Karpas-422 (cell line): ENCODE data around the gene NCAM2. TPM values are rescaled to one million over a fixed set of nuclear protein-coding genes. Genes with fewer than 3 reads are reported as not detected.

Source experiments
- DNase-seq: peaks from one replicate; pipeline ENCODE4 v3.0.0-alpha.2; 2015
- H2AFZ ChIP-seq: fragments of 200-600 bp; sonication (generic); 2 replicates; pipeline ENCODE4 v1.6.1; 2014; ENCODE audit warnings: antibody characterized with exemption, low read length, mixed read lengths
- H3K27ac ChIP-seq: fragments of 200-600 bp; sonication (generic); 2 replicates; pipeline ENCODE4 v1.5.1; 2014; ENCODE audit warnings: mild to moderate bottlenecking, low read length, moderate library complexity
- H3K27me3 ChIP-seq: fragments of 200-600 bp; sonication (generic); 2 replicates; pipeline ENCODE4 v1.6.1; 2014; ENCODE audit warnings: low read length, mixed read lengths
- H3K36me3 ChIP-seq: fragments of 200-600 bp; sonication (generic); 2 replicates; pipeline ENCODE4 v1.6.1; 2014; ENCODE audit warnings: low read length, mixed read lengths; ENCODE audit not compliant: insufficient read depth
- H3K4me1 ChIP-seq: fragments of 200-600 bp; sonication (generic); 2 replicates; pipeline ENCODE4 v1.6.1; 2014; ENCODE audit warnings: mild to moderate bottlenecking, low read length, mixed read lengths
- H3K4me2 ChIP-seq: fragments of 200-600 bp; sonication (generic); 2 replicates; pipeline ENCODE4 v1.6.1; 2014; ENCODE audit warnings: low read length, low read depth, mild to moderate bottlenecking; ENCODE audit not compliant: poor library complexity, severe bottlenecking
- H3K4me3 ChIP-seq: fragments of 200-600 bp; sonication (generic); 2 replicates; pipeline ENCODE4 v1.5.1; 2014; ENCODE audit warnings: mild to moderate bottlenecking, antibody characterized with exemption, low read length, mixed read lengths
- H3K79me2 ChIP-seq: fragments of 200-600 bp; sonication (generic); 2 replicates; pipeline ENCODE4 v1.6.1; 2014; ENCODE audit warnings: mild to moderate bottlenecking, low read length, mixed read lengths
- H3K9ac ChIP-seq: fragments of 200-600 bp; sonication (generic); 2 replicates; pipeline ENCODE4 v1.6.0; 2014; ENCODE audit warnings: low read length
- H3K9me2 ChIP-seq: fragments of 200-600 bp; sonication (generic), shearing (Covaris generic); replicated peaks from 2 replicates; pipeline ENCODE4 v1.6.0; 2014; ENCODE audit warnings: mild to moderate bottlenecking, low read length, moderate library complexity; ENCODE audit not compliant: insufficient read depth
- H3K9me3 ChIP-seq: fragments of 300-700, 200-600 bp; sonication (generic); 2 replicates; pipeline ENCODE4 v1.6.1; 2014; ENCODE audit warnings: low read length, mixed read lengths
- H4K20me1 ChIP-seq: fragments of 200-600 bp; sonication (generic); 2 replicates; pipeline ENCODE4 v1.6.1; 2014; ENCODE audit warnings: mild to moderate bottlenecking, antibody characterized with exemption, low read length, low read depth; ENCODE audit not compliant: insufficient read depth
- total RNA-seq: library from RNA; depleted of rRNA; stranded (reverse); fragments of >200 nt; shearing (Covaris generic); gene quantifications from 2 replicates; pipeline ENCODE4 v1.2.3, GENCODE V29; 2014; ENCODE audit warnings: low replicate concordance

Gene NCAM2
- total RNA-seq, 1 experiment from 2014 or later, result not detected

DNA sequence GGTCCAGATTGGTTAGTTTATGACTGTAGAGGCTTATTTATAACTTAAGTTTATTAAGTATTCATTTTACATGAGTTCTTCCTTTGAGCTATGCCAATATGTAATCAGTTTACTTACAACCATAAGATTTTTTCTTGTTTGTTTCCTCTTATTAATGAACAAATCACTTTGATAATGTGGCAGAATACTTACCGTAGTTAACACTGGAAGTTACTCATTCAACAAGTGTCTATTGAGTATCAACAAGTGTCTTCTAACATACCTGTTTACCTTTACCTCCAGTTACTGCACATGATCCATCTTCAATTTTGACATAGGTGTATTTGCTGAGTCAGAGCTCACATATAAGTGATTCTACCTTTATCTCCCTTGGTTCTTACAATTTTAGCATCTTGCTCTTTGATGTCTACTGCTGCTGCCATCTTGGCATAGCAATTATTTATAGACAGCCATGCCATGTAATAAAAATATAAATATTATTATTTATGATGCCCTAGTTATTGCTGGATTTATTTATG, 205.7 kb downstream of the NCAM2 start:
- DNase-seq, result no peak
- H3K9ac ChIP-seq, result no peak overlapping the region
- no peak overlapping the region for H3K4me2 ChIP-seq
- no peak overlapping the region for H3K27ac ChIP-seq
- no peak overlapping the region for H2AFZ ChIP-seq
- no peaks in the 10 kb centered on the region for H3K79me2 ChIP-seq
- H3K9me2 ChIP-seq, result no peaks in the 10 kb centered on the region
- no peaks in the 10 kb centered on the region for H3K4me1 ChIP-seq
- no peaks in the 10 kb centered on the region for H4K20me1 ChIP-seq
- 0 out of 2 replicates have a peak, but pooled peaks cover 2% of the 10 kb centered on the region for H3K9me3 ChIP-seq
- H3K36me3 ChIP-seq, result no peaks in the 10 kb centered on the region
- H3K27me3 ChIP-seq, result no peaks in the 10 kb centered on the region
- no peak overlapping the region for H3K4me3 ChIP-seq

GRCh38 chr21:21204366-21204996, 206.3 kb downstream of the NCAM2 start:
- Histone ChIP-seq H3K27ac (no peak overlapping the region), H3K9me2 (no peaks in the 10 kb centered on the region), H3K4me3 (no peak overlapping the region), H3K9ac (no peak overlapping the region), H4K20me1 (no peaks in the 10 kb centered on the region), H3K27me3 (no peaks in the 10 kb centered on the region), H3K79me2 (no peaks in the 10 kb centered on the region), H3K9me3 (0 out of 2 replicates have a peak, but pooled peaks cover 2% of the 10 kb centered on the region), H3K36me3 (no peaks in the 10 kb centered on the region), H3K4me2 (no peak overlapping the region), H3K4me1 (no peaks in the 10 kb centered on the region), H2AFZ (no peak overlapping the region)
- DNase-seq, result no peak

- no peak overlapping the region for H3K4me3 ChIP-seq
- no peaks in the 10 kb centered on the region for H3K9me2 ChIP-seq
- no peaks in the 10 kb centered on the region for H3K27me3 ChIP-seq
- no peak overlapping the region for H3K4me2 ChIP-seq
- 0 out of 2 replicates have a peak, but pooled peaks cover 2% of the 10 kb centered on the region for H3K9me3 ChIP-seq
- no peaks in the 10 kb centered on the region for H3K36me3 ChIP-seq
- H3K27ac ChIP-seq, result no peak overlapping the region
- H3K9ac ChIP-seq, result no peak overlapping the region
- H4K20me1 ChIP-seq, result no peaks in the 10 kb centered on the region
- H3K4me1 ChIP-seq, result no peaks in the 10 kb centered on the region
- no peak for DNase-seq
- H2AFZ ChIP-seq, result no peak overlapping the region
- no peaks in the 10 kb centered on the region for H3K79me2 ChIP-seq
Observed at GRCh38 chr21:21205604-21206003, 207.4 kb downstream of the NCAM2 start.

DNA sequence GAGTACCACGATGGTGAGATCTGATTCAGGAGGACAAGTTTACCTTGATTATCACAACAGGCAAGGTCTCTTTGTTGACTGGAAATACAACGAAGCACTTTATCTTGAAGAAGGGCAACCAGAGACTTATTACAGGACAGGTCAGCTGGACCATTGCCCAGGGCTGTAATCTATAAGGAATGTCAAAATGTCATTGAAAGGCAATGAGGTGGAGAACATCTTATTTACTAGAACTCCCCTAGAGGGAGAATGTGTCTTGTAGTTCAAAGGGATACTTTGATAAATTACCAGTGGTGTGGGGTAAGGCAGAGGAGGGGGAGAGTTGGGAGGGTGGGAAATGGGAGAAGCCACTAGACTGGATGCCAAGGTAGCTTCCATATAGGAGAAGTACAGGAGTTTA, 212.3 kb downstream of the NCAM2 start:
- no peaks in the 10 kb centered on the region for H3K36me3 ChIP-seq
- DNase-seq, result no peak
- no peak overlapping the region for H3K9ac ChIP-seq
- no peaks in the 10 kb centered on the region for H3K27me3 ChIP-seq
- no peak overlapping the region for H3K4me3 ChIP-seq
- H3K4me2 ChIP-seq, result no peak overlapping the region
- no peaks in the 10 kb centered on the region for H3K79me2 ChIP-seq
- H3K27ac ChIP-seq, result no peak overlapping the region
- no peaks in the 10 kb centered on the region for H3K4me1 ChIP-seq
- H3K9me2 ChIP-seq, result no peaks in the 10 kb centered on the region
- H4K20me1 ChIP-seq, result no peaks in the 10 kb centered on the region
- H2AFZ ChIP-seq, result no peak overlapping the region
- H3K9me3 ChIP-seq, result 0 out of 2 replicates have a peak, but pooled peaks cover 2% of the 10 kb centered on the region

DNA sequence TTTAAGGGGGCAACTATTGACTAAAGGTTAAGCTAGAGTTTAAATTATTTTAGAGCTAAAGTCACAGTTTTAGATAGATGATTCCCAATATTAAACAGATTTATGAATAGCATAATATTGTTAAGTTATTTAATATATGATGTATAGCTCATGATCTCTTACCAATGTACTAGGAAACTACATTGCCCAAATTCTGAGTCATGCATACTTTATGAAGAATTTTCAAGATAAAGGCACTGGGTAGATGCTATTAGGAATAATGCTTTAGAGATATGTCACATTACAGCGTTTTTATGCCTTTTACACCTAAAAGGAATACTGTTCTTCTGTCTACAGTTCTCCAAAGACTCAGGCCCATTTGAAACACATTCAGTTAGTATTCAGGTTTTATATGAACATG, 215.1 kb downstream of the NCAM2 start:
- Histone ChIP-seq H3K9me3 (peaks cover 8% of the 10 kb centered on the region), H3K4me3 (no peak overlapping the region), H3K79me2 (no peaks in the 10 kb centered on the region), H2AFZ (no peak overlapping the region), H3K27ac (no peak overlapping the region), H3K9me2 (no peaks in the 10 kb centered on the region), H3K36me3 (no peaks in the 10 kb centered on the region), H3K27me3 (no peaks in the 10 kb centered on the region), H3K4me1 (no peaks in the 10 kb centered on the region), H3K4me2 (no peak overlapping the region), H4K20me1 (no peaks in the 10 kb centered on the region), H3K9ac (no peak overlapping the region)
- DNase-seq, result no peak

DNA sequence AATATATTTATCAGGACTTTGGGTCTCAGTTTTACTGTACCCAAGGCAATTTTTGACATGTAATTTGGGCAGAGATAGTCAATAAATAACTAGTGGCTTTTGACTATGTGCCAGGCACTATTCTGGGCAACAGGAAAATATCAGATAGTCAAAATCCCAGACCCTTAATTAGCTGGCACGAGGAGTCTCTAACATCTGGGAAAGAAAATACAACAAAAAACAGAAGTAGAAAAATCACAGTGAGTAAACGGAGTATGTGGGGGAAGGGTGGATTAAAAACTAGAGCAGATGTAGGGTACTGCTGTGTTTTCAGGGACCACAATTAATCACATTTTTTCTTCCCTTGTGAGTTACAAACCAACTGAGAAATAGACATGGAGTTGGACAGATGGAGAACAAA, 217.8 kb downstream of the NCAM2 start:
- Histone ChIP-seq H3K9ac (no peak overlapping the region), H3K4me1 (no peaks in the 10 kb centered on the region), H2AFZ (no peak overlapping the region), H3K9me3 (peaks cover 8% of the 10 kb centered on the region), H3K4me2 (no peak overlapping the region), H3K27ac (no peak overlapping the region), H3K9me2 (no peaks in the 10 kb centered on the region), H3K36me3 (no peaks in the 10 kb centered on the region), H4K20me1 (no peaks in the 10 kb centered on the region), H3K79me2 (no peaks in the 10 kb centered on the region), H3K27me3 (no peaks in the 10 kb centered on the region), H3K4me3 (no peak overlapping the region)
- DNase-seq, result no peak

GRCh38 chr21:21226472-21226871, 228.3 kb downstream of the NCAM2 start:
- no peaks in the 10 kb centered on the region for H4K20me1 ChIP-seq

DNA sequence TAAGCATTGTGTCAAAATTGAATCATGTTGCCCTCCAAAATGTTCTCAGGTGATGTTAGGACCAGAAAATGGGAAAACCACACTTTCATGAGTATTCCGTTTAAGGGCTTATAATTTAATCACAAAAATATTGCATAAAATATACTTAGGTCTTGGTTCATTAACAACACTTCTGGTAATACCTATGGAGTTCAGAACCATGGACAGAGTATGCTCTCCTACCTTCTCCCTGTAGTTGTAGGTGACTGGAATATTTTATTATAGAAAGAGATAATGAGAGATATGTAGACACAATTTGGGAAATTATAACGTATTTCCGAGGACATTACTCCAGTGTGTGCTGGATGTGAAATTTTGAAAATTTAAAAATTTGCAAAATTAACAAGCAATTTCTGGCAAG, 232.5 kb downstream of the NCAM2 start:
- Histone ChIP-seq H3K27me3 (no peaks in the 10 kb centered on the region), H3K4me1 (no peaks in the 10 kb centered on the region), H4K20me1 (no peaks in the 10 kb centered on the region), H3K36me3 (no peaks in the 10 kb centered on the region), H3K79me2 (no peaks in the 10 kb centered on the region), H3K27ac (no peak overlapping the region), H3K4me3 (no peak overlapping the region), H3K9me2 (no peaks in the 10 kb centered on the region), H3K9me3 (peaks cover 9% of the 10 kb centered on the region; the same call in 1 of the 2 replicates), H2AFZ (no peak overlapping the region), H3K9ac (no peak overlapping the region), H3K4me2 (no peak overlapping the region)
- no peak for DNase-seq

More at GRCh38 chr21:21226472-21226871, 228.3 kb downstream of the NCAM2 start:
- no peaks in the 10 kb centered on the region for H3K27me3 ChIP-seq
- H3K36me3 ChIP-seq, result no peaks in the 10 kb centered on the region
- no peak for DNase-seq
- H3K27ac ChIP-seq, result no peak overlapping the region
- no peak overlapping the region for H2AFZ ChIP-seq
- H3K4me3 ChIP-seq, result no peak overlapping the region
- no peaks in the 10 kb centered on the region for H3K9me2 ChIP-seq
- peaks cover 11% of the 10 kb centered on the region; the same call in 1 of the 2 replicates for H3K9me3 ChIP-seq
- no peaks in the 10 kb centered on the region for H3K4me1 ChIP-seq
- H3K4me2 ChIP-seq, result no peak overlapping the region
- no peak overlapping the region for H3K9ac ChIP-seq
- no peaks in the 10 kb centered on the region for H3K79me2 ChIP-seq
